Neutrophil (primary cell): Measurements from ENCODE around the gene CD276.

Experiments used
- H3K27ac ChIP-seq: fragments of 200-600 bp; sonication (generic); 2 replicates; pipeline ENCODE4 v1.5.1; 2016; ENCODE audit warnings: mild to moderate bottlenecking, moderate library complexity
- H3K27me3 ChIP-seq: fragments of 200-600 bp; sonication (generic); 2 replicates; pipeline ENCODE4 v1.6.0; 2016; ENCODE audit warnings: mild to moderate bottlenecking
- H3K36me3 ChIP-seq: fragments of 200-600 bp; sonication (generic); 2 replicates; pipeline ENCODE4 v1.5.1; 2017
- H3K4me1 ChIP-seq, 2 experiments: fragments of 200-600 bp in 1 of 2; sonication (generic) in 1 of 2; 1 replicate in 1 of 2; 2 replicates in 1 of 2; pipeline versions ENCODE4 v1.5.1 to v1.6.1; 2013 to 2016; ENCODE audit warnings: low read depth in 1 of 2, low read length in 1 of 2, mild to moderate bottlenecking in 1 of 2, moderate library complexity in 1 of 2; ENCODE audit not compliant: control insufficient read depth in 1 of 2, insufficient read depth in 1 of 2
- H3K4me3 ChIP-seq, 2 experiments: fragments of 200-600 bp in 1 of 2; sonication (generic) in 1 of 2; 1 replicate in 1 of 2; 2 replicates in 1 of 2; pipeline ENCODE4 v1.5.1; 2013 to 2016; ENCODE audit warnings: low read depth in 1 of 2, low read length in 1 of 2, mild to moderate bottlenecking in 1 of 2, moderate library complexity in 1 of 2
- H3K9me3 ChIP-seq: fragments of 200-600 bp; sonication (generic); 2 replicates; pipeline ENCODE4 v1.5.1; 2016
- TF ChIP-seq, protein P1 (sequence below): fragments of 200-600 bp; sonication (generic); IDR thresholded peaks from 2 replicates; pipeline ENCODE4 v1.5.1; 2016; ENCODE audit warnings: antibody characterized with exemption

CD276 gene

DNA sequence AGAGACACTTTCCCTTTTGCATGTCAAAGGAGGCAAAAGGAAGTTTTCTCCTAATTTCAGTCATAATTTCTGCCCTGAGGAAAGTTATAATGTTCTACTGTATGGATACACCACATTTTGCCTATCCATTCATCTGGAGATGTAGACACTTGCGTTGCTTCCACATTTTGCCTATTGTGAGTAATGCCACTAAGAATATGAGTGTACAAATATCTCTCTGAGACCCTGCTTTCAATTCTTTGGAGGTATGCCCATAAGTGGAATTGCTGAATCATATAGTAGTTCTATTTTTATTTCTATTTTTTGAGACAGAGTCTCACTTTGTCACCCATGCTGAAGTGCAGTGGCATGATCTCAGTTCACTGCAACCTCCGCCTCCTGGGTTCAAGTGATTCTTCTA, 3.6 kb upstream of the CD276 start:
- Histone ChIP-seq H3K4me3 (no peak overlapping the region), H3K4me1 (peaks cover 0 to 9% of the 10 kb centered on the region in 2 experiments), H3K36me3 (no peaks in the 10 kb centered on the region), H3K9me3 (no peaks in the 10 kb centered on the region), H3K27ac (no peak overlapping the region), H3K27me3 (peaks cover 80% of the 10 kb centered on the region)
- TF ChIP-seq, protein P1, sequence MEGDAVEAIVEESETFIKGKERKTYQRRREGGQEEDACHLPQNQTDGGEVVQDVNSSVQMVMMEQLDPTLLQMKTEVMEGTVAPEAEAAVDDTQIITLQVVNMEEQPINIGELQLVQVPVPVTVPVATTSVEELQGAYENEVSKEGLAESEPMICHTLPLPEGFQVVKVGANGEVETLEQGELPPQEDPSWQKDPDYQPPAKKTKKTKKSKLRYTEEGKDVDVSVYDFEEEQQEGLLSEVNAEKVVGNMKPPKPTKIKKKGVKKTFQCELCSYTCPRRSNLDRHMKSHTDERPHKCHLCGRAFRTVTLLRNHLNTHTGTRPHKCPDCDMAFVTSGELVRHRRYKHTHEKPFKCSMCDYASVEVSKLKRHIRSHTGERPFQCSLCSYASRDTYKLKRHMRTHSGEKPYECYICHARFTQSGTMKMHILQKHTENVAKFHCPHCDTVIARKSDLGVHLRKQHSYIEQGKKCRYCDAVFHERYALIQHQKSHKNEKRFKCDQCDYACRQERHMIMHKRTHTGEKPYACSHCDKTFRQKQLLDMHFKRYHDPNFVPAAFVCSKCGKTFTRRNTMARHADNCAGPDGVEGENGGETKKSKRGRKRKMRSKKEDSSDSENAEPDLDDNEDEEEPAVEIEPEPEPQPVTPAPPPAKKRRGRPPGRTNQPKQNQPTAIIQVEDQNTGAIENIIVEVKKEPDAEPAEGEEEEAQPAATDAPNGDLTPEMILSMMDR, result no peak

DNA sequence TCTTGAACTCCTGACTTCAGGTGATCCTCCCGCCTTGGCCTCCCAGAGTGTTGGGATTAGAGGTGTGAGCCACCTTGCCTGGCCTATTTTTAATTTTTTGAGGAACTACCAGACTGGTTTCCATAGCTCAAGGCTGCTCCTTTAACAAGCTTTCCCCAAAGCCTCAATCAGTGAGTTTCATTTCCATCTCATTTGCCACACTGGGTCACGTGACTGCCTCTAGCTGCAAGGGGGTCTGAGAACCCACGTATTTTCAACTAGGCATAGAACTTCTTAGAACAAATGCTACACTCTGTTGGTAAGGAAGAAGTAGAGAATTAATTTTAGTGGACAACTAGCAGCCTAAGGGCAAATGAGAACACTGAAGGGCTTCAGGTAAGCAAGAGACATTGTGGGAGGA, 3.1 kb upstream of the CD276 start:
- Histone ChIP-seq H3K9me3 (no peaks in the 10 kb centered on the region), H3K27me3 (peaks cover 85% of the 10 kb centered on the region), H3K4me1 (peaks cover 0 to 9% of the 10 kb centered on the region in 2 experiments), H3K36me3 (no peaks in the 10 kb centered on the region), H3K4me3 (no peak overlapping the region), H3K27ac (no peak overlapping the region)
- TF ChIP-seq, protein P1, result no peak

DNA sequence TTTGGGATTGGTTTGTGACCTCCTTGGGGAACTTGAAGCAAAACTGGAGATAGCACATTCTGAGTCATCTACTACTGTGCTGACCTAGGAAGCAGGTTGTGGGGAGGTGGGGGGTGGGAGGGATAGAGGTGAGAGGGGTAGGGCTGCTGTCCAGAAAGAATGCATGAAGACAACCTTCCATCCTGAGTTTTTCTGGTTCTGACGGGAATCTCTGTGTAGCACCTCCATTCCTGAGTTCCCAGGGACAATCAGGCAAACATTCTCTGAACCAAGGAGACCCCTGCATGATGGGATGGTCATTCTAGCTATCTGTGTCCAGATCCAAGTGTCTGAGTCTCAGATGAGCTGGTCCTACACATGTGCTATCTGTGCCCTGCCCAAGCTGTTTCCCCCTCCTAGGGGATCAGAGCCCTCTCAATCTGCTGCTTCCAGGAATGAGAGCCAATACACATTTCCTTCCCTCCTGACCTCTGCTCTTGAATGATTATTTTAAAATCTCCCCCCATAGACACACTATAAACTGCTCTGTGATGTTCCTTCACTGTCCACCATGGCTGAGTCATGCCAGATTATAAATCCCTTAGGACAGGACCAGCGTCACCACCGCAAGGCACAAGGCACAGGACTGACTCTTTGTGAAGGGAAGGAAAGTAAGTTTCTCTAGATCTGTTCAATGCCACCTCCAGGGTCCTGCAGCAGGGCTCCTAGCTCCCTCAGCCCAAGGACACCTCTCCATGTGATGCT, 2.2 kb upstream of the CD276 start:
- Histone ChIP-seq H3K4me3 (no peak overlapping the region), H3K9me3 (no peaks in the 10 kb centered on the region), H3K27ac (no peak overlapping the region), H3K27me3 (peaks cover 95% of the 10 kb centered on the region), H3K4me1 (peaks cover 0 to 9% of the 10 kb centered on the region in 2 experiments), H3K36me3 (no peaks in the 10 kb centered on the region)
- TF ChIP-seq, protein P1, result no peak

DNA sequence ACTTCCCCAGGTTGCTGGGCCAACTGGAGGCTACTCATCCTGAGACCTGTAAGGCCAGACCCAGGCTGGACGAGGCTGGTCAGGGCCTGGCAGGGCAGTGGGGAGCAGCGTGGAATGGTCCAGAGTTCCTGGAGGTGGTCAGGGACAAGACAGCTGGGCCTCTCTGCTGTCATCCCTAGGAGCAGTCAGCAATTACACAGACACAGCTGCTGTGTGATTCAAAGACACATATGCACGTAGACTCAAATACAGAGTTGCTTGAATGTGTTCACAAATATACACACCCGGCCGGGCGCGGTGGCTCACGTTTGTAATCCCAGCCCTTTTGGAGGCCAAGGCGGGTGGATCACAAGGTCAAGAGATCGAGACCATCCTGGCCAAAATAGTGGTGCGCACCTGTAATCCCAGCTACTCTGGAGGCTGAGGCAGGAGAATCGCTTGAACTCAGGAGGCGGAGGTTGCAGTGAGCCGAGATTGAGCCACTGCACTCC, 1.5 kb upstream of the CD276 start:
- H3K36me3 ChIP-seq, result no peaks in the 10 kb centered on the region
- H3K4me1 ChIP-seq, result peaks cover 0 to 9% of the 10 kb centered on the region in 2 experiments
- H3K4me3 ChIP-seq, result no peak overlapping the region
- no peak overlapping the region for H3K27ac ChIP-seq
- H3K27me3 ChIP-seq, result peaks cover 99% of the 10 kb centered on the region
- TF ChIP-seq, protein P1, result no peak
- no peaks in the 10 kb centered on the region for H3K9me3 ChIP-seq

DNA sequence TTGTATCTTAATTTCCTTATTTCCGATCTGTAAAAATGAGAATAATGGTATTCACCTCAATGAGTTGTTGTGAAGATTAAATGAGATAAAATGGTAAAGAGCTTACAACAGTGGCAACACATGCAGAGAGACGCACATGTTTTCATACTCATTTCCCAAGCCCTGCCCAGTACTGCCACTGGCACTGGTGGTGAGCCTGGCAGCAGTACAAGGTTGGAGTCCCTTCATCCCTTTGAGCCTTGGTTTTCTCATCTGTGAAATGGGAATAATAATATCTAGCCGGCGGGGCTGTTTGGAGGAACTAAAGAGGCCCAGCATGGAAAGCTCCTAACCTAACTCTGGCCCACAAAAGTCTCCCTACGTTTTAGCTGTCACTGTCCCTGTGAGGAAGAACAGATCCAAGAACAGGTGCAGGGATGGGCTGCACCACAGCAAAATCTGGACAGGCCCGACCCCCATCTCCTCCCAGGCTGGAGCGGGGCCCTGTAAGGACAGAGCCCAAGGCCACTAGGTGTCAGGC, 866 bp upstream of the CD276 start:
- no peak overlapping the region for H3K4me3 ChIP-seq
- H3K4me1 ChIP-seq, result peaks cover 0 to 9% of the 10 kb centered on the region in 2 experiments
- TF ChIP-seq, protein P1, result no peak
- no peaks in the 10 kb centered on the region for H3K9me3 ChIP-seq
- H3K36me3 ChIP-seq, result no peaks in the 10 kb centered on the region
- peaks cover 99% of the 10 kb centered on the region for H3K27me3 ChIP-seq
- H3K27ac ChIP-seq, result no peak overlapping the region
